Measurements from ENCODE around the gene CCDC12. TPM values are rescaled to one million over a fixed set of nuclear protein-coding genes. Genes with fewer than 3 reads are reported as not detected.
A peak's percentile ranks its signal among the peaks of the same experiment; 100 is the strongest.

CCDC12 gene
- total RNA-seq, 6 experiments from 2014 or later = 14.6 to 24.2 (median 17.0) TPM

GRCh38 chr3:46880884-46881595 is 95.5 kb downstream of the CCDC12 start:
- peak overlapping the region; percentile 29 to 46 (median 40) for H3K4me3 ChIP-seq
- no peaks in the 10 kb centered on the region for H3K36me3 ChIP-seq
- DNase-seq (no peak), ATAC-seq (no peak)
- no peaks in the 10 kb centered on the region for H3K27me3 ChIP-seq
- WGBS (ENCODE audit: insufficient coverage, low coverage, low lambda C conversion rate, missing lambda C conversion rate) = 17% methylated on average over 13 of the region's 29 CpGs
- no peaks in the 10 kb centered on the region for H3K9me3 ChIP-seq
- intact Hi-C loops (cut with DNase I) = no loop called here
- H3K4me1 ChIP-seq = peaks cover 0 to 16% (median 0%) of the 10 kb centered on the region in 4 donors
- peak overlapping the region in 2 of 3 donors; percentile 20 to 63 for H3K27ac ChIP-seq
- no peak for TF ChIP-seq POLR2A (IDR thresholded peaks at IDR 0.05)
- no peak for TF ChIP-seq CTCF (IDR thresholded peaks at IDR 0.05)

- TF ChIP-seq CTCF (IDR thresholded peaks at IDR 0.05) (no peak), POLR2A (IDR thresholded peaks at IDR 0.05) (no peak)
- Histone ChIP-seq H3K9me3 (no peaks in the 10 kb centered on the region), H3K36me3 (no peaks in the 10 kb centered on the region), H3K4me3 (no peak overlapping the region), H3K27me3 (no peaks in the 10 kb centered on the region), H3K4me1 (peaks cover 0 to 16% (median 0%) of the 10 kb centered on the region in 4 donors), H3K27ac (no peak overlapping the region)
- ATAC-seq = peak in 2 of 4 donors; percentile 13 to 18
- intact Hi-C loops (cut with DNase I) = no loop called here
- no CpG with 5 or more reads among the region's 2 CpGs for WGBS (ENCODE audit: insufficient coverage, low coverage, low lambda C conversion rate, missing lambda C conversion rate)
- DNase-seq = no peak
These were observed 97.6 kb downstream of the CCDC12 start for GRCh38 chr3:46878781-46879436.

DNA sequence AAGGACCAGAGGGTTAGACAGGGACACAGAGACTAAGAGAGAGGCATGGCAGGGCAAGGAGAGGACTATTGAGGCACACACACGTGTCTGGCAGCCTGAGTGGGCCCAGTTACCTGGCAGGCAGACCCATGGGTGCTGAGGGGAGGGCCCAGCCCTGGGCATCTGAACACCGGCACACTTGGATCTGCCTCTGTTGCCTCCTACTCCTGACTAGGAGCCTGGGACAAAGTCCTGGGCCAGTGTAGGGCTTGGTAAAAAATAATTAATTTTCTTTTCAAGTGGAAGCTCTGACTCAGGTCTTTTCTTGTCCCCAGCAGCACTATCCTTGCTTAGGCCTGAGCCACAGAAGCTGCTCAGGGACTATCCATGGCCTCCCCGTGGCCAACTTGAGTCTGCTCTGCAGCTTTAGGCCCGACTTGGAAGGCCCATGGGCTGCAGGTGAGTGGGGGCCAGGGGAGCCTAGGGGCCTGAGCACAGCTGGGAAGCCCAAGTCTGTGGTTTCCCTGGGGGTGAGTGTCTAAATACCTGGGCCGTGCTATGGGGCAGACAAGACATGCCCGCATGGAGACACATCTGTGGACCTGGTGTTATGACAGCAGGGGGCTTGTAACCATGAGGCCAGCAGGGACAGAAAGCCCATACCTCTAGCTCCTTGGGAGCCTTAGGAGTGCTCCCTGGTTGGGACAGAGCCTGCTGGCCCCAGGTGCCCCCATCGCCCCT is 99.0 kb downstream of the CCDC12 start, which contains the start of gene PTH1R:
Gene PTH1R, plus strand, starts transcription at position 316 of the 720 bp plus-strand sequence. CDS start 5,839 bp downstream, outside the sequence.
- peaks cover 0 to 10% (median 0%) of the 10 kb centered on the region in 4 donors for H3K4me1 ChIP-seq

More for the DNA sequence above, 99.0 kb downstream of the CCDC12 start, which contains the start of gene PTH1R:
- ATAC-seq (no peak), DNase-seq (no peak)
- H3K27me3 ChIP-seq = no peaks in the 10 kb centered on the region
- H3K9me3 ChIP-seq = no peaks in the 10 kb centered on the region
- no peaks in the 10 kb centered on the region for H3K36me3 ChIP-seq
- intact Hi-C loops (cut with DNase I) = no loop called here
- H3K4me3 ChIP-seq = no peak within 1 kb of the TSS
- H3K27ac ChIP-seq = no peak within 1 kb of the TSS
- WGBS (ENCODE audit: insufficient coverage, low coverage, low lambda C conversion rate, missing lambda C conversion rate) = 100% methylated on average over 1 of the region's 7 CpGs
- TF ChIP-seq CTCF (IDR thresholded peaks at IDR 0.05) = no peak
- TF ChIP-seq POLR2A (IDR thresholded peaks at IDR 0.05) = no peak
